ENCODE measurements around the gene NAA80.

Gene NAA80

GRCh38 chr3:50336452-50337174, 37.4 kb upstream of the NAA80 start:
- H3K4me2 ChIP-seq (ENCODE audit: low read length) = peak overlapping the region; percentile 100
- H3K27ac ChIP-seq = peak overlapping the region; percentile 57
- no peak for TF ChIP-seq CTCF (IDR thresholded peaks at IDR 0.05)
- no peaks in the 10 kb centered on the region for H3K79me2 ChIP-seq
- H3K27me3 ChIP-seq (ENCODE audit: control insufficient read depth, insufficient read depth, low read length) = no peaks in the 10 kb centered on the region
- H3K4me1 ChIP-seq = peaks cover 9% of the 10 kb centered on the region
- peak overlapping the region; percentile 97 for H2AFZ ChIP-seq
- no peaks in the 10 kb centered on the region for H3K36me3 ChIP-seq (ENCODE audit: control insufficient read depth, insufficient read depth, low read length)
- peak overlapping the region; percentile 76 for H3K4me3 ChIP-seq (ENCODE audit: low read depth, low read length)
- H3K9ac ChIP-seq = no peak overlapping the region
- H3K9me3 ChIP-seq (ENCODE audit: control insufficient read depth, low read length) = no peaks in the 10 kb centered on the region

- no peaks in the 10 kb centered on the region for H3K9me3 ChIP-seq (ENCODE audit: control insufficient read depth, low read length)
- no peak overlapping the region for H3K4me3 ChIP-seq (ENCODE audit: low read depth, low read length)
- H3K4me2 ChIP-seq (ENCODE audit: low read length) = no peak overlapping the region
- peak overlapping the region; percentile 57 for H3K27ac ChIP-seq
- H3K36me3 ChIP-seq (ENCODE audit: control insufficient read depth, insufficient read depth, low read length) = no peaks in the 10 kb centered on the region
- H3K27me3 ChIP-seq (ENCODE audit: control insufficient read depth, insufficient read depth, low read length) = no peaks in the 10 kb centered on the region
- peaks cover 9% of the 10 kb centered on the region for H3K4me1 ChIP-seq
- no peak overlapping the region for H2AFZ ChIP-seq
- no peak for TF ChIP-seq CTCF (IDR thresholded peaks at IDR 0.05)
- H3K79me2 ChIP-seq = no peaks in the 10 kb centered on the region
- no peak overlapping the region for H3K9ac ChIP-seq
Measured at GRCh38 chr3:50334339-50335075, 35.3 kb upstream of the NAA80 start.

- no peaks in the 10 kb centered on the region for H3K9me3 ChIP-seq (ENCODE audit: control insufficient read depth, low read length)
- no peaks in the 10 kb centered on the region for H3K36me3 ChIP-seq (ENCODE audit: control insufficient read depth, insufficient read depth, low read length)
- H3K79me2 ChIP-seq = no peaks in the 10 kb centered on the region
- H3K9ac ChIP-seq = no peak overlapping the region
- peak overlapping the region; percentile 57 for H3K27ac ChIP-seq
- H2AFZ ChIP-seq = no peak overlapping the region
- peaks cover 9% of the 10 kb centered on the region for H3K4me1 ChIP-seq
- TF ChIP-seq CTCF (IDR thresholded peaks at IDR 0.05) = no peak
- no peak overlapping the region for H3K4me2 ChIP-seq (ENCODE audit: low read length)
- H3K27me3 ChIP-seq (ENCODE audit: control insufficient read depth, insufficient read depth, low read length) = no peaks in the 10 kb centered on the region
- no peak overlapping the region for H3K4me3 ChIP-seq (ENCODE audit: low read depth, low read length)
Measured at GRCh38 chr3:50333744-50334328, 34.6 kb upstream of the NAA80 start.

GRCh38 chr3:50331364-50331907, 32.2 kb upstream of the NAA80 start:
- no peak overlapping the region for H2AFZ ChIP-seq
- no peaks in the 10 kb centered on the region for H3K36me3 ChIP-seq (ENCODE audit: control insufficient read depth, insufficient read depth, low read length)
- no peak overlapping the region for H3K27ac ChIP-seq
- no peak overlapping the region for H3K4me2 ChIP-seq (ENCODE audit: low read length)
- H3K9me3 ChIP-seq (ENCODE audit: control insufficient read depth, low read length) = no peaks in the 10 kb centered on the region
- H3K9ac ChIP-seq = no peak overlapping the region
- TF ChIP-seq CTCF (IDR thresholded peaks at IDR 0.05) = no peak
- H3K4me3 ChIP-seq (ENCODE audit: low read depth, low read length) = no peak overlapping the region
- no peaks in the 10 kb centered on the region for H3K27me3 ChIP-seq (ENCODE audit: control insufficient read depth, insufficient read depth, low read length)
- peaks cover 12% of the 10 kb centered on the region for H3K79me2 ChIP-seq
- H3K4me1 ChIP-seq = peaks cover 17% of the 10 kb centered on the region

Data from parathyroid adenoma (tissue), 2 donors.